Medulla oblongata (tissue), 1 donor: Measurements from ENCODE around the gene TRPM2.
"Not testable (repeated sequence)": the region's sequence is repeated elsewhere in the genome, so short reads cannot be mapped to it uniquely, and the experiment has no call there.

Source experiments
- DNase-seq: peaks from one replicate; pipeline ENCODE4 v3.0.0-alpha.2; 2015; ENCODE audit errors: extremely low spot score

The TRPM2 gene

DNA sequence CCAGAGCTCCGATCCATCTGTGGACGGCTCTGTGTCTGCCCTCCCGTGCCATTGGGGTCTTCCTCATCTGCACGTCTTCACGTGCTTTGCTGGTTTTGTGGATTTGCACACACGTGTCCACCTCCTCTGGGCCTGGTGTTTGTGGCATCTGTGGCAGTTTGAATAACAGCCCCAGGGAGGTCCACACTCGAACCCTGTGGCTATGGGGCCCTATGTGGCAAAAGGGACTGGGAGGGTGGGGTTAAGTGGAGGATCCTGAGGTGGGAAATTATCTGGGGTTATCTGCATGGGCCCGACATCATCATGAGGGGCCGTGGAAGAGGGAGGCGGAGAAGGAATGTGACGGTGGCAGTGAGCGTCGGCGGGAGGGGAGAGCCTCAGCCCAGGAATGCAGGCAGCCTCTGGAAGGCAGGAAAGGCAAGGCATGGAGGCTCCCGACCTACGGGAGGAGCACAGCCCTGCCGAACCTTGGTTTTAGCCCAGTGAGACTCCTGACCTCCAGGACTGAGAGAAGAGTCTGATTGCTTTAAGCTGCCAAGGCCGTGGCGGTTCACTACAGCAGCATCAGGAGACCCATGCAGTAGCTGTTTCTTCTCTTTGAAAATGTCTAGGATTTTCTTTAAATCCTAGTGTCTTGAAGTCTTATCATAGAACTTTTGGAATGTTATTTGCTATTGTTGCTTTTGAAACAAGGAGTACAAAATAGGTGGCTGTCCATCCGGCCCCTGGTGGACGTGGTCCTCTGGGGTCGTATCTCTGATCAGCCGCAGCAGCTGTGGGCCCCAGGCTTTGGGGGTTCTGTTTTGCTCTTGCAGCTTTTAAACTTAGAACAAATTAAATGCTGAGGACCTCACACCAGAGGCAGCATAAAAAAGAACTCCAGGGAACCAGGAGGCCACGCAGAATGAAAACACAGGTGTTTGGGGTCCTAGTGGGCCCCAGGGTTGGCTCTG is 61.9 kb downstream of the TRPM2 start:
- no peak for DNase-seq

GRCh38 chr21:44416193-44416592 is 62.8 kb downstream of the TRPM2 start:
- no peak for DNase-seq

DNA sequence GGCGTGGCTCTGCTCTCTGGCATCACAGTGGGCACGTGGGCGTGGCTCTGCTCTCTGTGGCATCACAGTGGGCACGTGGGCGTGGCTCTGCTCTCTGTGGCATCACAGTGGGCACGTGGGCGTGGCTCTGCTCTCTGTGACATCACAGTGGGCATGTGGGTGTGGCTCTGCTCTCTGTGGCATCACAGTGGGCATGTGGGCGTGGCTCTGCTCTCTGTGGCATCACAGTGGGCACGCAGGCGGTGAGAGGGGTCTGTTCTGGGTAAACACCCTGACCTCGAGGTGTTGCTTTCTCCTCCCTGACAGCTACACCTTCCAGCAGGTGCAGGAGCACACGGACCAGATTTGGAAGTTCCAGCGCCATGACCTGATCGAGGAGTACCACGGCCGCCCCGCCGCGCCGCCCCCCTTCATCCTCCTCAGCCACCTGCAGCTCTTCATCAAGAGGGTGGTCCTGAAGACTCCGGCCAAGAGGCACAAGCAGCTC is 64.2 kb downstream of the TRPM2 start:
- not testable (repeated sequence) for DNase-seq

GRCh38 chr21:44418108-44418875 is 64.9 kb downstream of the TRPM2 start:
- no peak for DNase-seq

GRCh38 chr21:44418876-44419230 is 65.4 kb downstream of the TRPM2 start:
- DNase-seq = no peak

DNA sequence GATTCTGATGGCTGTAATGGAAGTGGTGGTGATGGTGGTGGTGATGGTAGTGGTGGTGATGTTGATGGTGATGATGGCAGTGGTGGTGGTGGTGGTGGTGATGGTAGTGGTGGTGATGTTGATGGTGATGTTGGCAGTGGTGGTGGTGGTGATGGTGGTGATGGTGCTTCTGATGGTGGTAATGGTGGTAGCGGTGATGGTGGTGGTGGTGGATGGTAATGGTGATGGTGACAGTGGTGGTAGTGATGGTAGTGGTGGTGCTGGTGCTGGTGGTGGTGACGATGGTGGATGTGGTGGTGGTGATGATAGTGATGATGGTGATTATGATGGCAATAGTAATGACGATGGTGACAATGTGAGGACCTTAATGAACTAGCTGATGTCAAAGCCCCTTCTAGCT is 66.3 kb downstream of the TRPM2 start:
- DNase-seq = no peak

DNA sequence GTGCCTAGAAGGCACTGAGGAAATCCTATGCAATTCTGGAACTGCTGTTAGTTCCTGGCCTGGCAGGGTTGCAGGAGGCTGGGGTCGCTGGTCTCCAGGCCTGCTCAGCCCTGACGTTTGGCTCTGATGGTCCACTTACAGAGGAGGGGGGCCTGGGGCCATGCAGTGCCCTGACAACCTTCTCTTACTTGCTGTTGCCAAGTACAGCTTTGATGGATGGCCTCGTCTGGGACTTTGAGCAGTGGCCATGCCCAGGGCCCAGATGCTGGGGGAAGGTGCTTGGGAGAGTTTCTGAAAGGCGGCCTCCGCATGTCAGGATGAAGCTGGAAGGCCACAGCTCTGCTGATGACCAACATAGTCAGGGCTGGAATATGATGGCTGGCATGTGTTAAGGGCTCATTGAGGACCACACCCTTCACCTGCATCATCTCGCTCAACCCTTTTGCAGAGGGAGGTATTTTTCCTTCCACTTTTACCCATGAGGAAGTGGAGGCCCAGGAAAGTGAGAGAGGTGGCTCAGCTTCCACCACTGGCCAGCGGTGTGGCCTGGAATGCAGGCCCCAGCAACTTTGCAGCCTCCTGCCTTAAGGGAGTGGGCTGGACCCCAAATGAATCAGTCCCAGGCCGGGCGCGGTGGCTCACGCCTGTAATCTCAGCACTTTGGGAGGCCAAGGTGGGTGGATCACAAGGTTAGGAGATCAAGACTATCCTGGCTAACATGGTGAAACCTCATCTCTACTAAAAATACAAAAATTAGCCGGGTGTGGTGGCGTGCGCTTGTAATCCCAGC is 67.2 kb downstream of the TRPM2 start:
- no peak for DNase-seq

DNA sequence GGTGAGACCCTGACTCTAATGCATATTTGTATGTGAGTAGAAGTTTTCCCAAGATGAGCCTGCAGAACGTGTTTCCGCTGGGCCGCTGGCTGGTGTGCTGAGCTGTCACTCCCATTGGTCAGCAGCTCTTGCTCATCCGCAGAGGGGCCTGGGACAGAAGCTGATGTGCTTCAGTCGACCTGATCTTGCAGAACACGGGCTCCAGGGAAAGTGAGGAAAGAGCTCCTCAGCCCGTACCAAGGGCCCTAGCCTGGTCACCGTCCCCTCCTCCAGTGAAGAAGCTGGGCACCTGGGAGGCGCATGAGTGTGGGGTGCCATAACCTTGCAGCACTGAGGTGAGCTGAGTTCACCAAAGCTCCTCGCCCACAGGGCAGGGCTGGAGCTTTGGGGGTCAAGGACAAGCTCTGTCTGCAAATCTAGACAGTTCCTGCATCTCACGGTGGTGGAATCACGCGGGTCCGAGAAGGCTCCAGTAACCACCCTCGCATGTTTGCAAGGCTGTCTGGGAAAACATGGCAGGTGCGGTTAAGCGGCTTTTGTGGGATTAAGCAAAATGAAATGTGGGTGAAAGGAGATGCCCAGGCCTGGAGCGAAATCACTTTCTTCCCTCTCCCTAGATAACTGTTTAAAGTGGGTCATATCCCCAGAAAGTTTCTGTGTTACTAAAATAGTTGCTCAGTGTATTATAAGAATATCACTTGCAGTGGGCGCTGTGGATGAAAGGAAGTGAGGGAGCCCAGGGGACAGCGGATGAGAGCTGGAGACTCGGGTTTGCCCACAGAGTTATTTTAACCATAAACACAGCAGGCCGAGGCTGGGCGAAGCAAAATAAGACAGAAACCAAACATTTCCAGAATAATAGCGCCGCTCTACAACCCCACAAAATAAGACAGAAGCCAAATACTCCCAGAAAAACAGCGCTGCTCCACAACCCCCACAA is 68.8 kb downstream of the TRPM2 start:
- DNase-seq = no peak

DNA sequence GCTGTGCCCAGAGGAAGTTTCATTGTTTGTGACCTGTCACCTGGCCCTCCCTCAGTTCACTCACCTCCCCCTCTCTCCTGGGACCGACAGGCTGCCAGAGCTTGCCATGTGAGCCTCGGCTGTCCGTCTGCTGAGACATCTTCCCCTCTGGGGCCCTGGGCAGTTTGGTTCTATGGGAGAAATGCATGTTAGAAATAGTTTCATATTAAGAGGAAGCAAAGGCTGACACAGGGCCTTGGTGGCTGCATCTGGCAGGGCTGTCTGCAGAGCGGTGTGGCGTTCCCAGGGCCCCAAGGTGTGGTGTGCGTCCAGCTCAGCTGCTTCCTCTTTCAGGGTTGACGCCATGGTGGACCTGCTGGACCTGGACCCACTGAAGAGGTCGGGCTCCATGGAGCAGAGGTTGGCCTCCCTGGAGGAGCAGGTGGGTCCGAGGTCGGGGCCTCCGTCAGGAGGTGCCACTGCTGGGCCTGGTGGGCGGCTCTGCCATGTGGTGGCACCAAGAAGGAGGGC is 69.9 kb downstream of the TRPM2 start:
- DNase-seq = no peak

DNA sequence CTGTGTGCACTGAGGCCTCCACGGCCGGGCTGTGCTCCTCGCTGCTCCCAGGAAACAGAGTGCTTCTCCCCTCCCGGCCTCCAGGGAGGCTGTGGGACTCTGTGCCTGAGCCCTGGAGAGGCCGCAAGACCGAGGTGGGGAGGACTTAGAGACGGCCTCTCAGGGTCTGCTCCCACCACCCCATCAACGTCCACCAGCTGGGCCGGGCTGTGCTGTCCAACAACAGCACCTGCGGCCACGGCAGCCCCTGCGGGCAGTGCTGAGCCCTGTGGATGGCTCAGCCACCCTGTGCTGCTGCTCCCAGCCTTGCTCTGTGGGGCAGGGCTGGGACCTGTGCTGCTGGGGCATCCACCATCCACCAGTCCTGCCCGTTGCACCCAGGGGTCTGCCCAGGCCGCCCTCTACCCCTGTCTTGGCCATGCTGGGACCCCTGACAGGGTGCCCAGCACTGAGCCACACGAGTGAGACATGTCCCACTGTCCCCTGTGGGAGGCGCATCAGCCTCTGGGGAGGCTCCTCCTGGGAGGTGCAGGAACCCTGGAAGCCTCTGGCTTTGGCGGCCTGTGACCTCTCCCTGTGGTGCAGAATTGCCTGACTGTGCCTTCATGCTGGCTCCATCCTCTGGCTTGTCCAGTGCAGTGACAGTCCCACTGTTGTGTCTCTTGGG is 70.7 kb downstream of the TRPM2 start:
- DNase-seq = no peak

DNA sequence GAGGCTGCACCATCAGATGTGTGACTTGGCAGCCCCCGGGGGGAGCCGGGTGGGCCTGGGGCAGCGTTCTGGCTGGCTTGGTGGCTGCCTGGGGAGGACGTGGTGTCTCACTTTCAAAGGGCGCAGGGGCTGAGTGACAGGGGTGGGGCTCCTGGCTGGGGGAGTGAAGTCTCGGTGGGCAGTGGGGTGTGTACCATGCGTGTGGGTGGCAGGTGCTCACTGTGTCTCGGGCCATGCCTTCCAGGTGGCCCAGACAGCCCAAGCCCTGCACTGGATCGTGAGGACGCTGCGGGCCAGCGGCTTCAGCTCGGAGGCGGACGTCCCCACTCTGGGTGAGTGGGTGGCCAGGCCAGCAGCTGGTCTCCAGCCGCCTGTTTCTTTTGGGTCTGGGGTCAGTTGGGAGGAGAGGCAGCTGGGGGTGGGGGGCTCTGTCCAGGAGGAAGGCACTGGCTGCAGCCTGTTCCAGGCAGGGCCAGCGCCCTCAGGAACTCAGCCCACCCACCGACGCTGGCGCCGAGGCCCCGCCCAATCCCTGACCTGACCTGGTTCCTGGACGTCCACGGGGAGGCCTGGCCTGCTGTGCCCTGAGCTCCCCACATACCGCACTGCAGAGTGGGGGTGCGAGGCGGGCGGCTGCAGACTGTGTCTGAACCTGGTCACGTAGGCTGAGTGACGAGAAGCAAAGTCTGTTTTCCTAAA is 71.3 kb downstream of the TRPM2 start:
- no peak for DNase-seq

GRCh38 chr21:44425307-44425894 is 72.0 kb downstream of the TRPM2 start:
- no peak for DNase-seq

DNA sequence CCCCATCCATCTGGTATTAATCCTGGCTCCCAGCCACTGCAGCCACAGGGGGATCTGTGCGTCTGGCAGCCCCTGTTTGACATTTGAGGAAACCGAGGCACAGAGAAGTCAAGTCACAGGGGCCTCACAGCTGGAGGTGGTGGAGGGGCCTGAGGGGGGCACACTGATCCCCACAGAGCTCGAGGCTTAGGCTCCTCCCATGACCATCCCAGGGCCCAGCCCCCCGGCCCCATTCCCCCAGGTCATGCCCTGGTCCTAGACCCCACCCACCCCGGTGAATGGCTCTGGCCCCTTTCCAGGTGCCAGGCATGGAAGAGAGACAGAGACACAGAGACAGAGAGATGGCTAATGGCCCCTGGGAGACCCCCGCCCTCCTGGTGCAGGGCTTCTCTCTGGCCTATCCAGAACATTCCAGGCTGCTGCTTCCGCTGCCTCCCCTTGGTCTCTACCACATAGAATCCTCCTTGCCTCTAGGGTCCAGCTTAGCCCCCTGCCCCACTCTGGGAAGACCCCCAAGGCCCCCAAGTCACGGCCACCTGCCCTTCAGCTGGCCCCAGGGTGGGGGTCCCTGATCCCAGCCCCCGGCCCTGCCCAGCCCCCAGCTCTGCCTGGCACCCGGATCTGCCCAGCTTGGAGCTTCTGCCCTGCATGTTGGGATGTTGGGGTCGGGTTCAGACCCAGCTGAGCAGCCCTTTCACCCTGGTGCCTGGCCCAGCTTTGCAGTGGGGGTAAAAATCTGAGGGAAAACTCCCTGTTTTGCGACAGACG is 72.7 kb downstream of the TRPM2 start:
- DNase-seq = no peak

GRCh38 chr21:44426663-44427191 is 73.3 kb downstream of the TRPM2 start:
- DNase-seq = no peak

DNA sequence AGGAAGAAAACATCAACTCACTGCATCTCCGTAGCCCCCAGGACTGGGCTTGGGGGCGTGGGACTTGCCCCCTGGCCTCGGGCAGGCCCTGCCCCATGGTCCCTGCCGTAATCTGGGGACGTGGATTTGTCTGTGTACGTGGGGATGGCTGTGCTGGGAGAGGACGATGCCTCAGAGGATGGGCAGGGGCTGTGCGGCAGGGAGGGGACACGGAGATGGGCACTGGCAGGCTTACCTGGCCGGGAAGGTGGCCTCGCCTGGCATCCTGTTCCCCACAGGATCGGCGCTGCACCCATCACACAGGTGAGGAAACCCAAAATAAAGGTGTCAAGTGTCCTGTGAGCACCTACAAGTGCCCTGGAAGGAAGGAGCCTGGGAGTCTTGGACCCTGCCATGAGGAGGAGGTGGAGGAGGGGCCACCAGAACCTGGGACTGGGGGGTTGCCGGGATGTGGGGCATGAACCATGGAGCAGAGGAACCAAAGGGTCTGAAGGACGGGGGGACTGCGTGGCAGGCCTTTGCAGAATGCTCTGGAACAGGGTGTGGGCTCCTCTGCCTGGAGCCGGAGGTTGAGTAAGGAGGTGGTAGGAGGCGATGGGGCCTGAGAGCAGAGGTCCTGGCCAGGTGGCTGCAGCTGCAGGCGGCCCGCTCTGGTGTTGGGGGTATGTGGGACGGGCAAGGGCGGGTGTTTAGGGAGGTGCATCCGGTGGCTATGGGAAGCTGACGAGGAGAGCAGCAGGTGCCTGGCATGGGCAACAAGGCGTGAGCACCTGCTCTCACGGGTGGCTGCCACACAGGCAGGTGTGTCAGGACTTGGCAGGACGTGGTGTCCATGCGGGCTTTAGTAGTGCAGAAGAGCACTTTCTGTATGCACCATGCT is 74.1 kb downstream of the TRPM2 start:
- no peak for DNase-seq

GRCh38 chr21:44428281-44428960 is 75.0 kb downstream of the TRPM2 start:
- DNase-seq = no peak
